ENCODE results near the gene ANXA11.

- TF ChIP-seq CTCF (IDR thresholded peaks at IDR 0.05) (no peak), POLR2A (IDR thresholded peaks at IDR 0.05) (no peak), POLR2AphosphoS5 (IDR thresholded peaks at IDR 0.05) (no peak), EP300 (IDR thresholded peaks at IDR 0.05) (no peak)
Measured at GRCh38 chr10:80155696-80156215, 49.6 kb downstream of the ANXA11 start.
